HG03103 (cell line): Measurements from ENCODE around the gene TMEM252.

Experiments
- ATAC-seq: cut with Tn5 transposase; IDR thresholded peaks from one replicate; pipeline ENCODE4 v1.9.1; 2021; ENCODE audit warnings: low read depth; ENCODE audit not compliant: unreplicated experiment

TMEM252 gene

GRCh38 chr9:68545033-68545705 is 4.5 kb upstream of the TMEM252 start:
- ATAC-seq = peak; percentile 46

GRCh38 chr9:68541568-68541967 is 885 bp upstream of the TMEM252 start:
- no peak for ATAC-seq

DNA sequence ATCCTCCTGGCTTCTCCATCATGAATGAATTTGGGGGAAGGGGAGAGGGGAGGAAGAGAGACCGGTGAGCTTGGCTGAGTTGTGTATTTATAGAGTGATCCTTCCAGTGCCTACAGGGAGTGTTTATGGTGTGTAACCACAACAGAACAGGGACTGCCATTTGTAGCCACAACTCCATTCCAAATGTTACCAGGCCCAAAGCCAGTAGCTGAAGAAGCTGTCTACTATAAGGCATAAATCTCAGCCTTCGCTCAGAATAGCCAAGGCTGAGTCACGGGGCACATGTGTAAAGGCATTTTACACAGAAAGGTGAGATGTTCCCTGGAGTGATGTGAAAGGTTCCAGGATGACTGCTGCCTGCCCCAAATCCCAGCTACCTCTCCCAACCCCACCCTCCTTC is 2.5 kb downstream of the TMEM252 start:
- ATAC-seq = no peak

- ATAC-seq = no peak
Measured at GRCh38 chr9:68537616-68537880, 3.1 kb downstream of the TMEM252 start.

GRCh38 chr9:68536876-68537615 is 3.6 kb downstream of the TMEM252 start:
- no peak for ATAC-seq

GRCh38 chr9:68533678-68534077 is 7.0 kb downstream of the TMEM252 start:
- ATAC-seq = no peak

DNA sequence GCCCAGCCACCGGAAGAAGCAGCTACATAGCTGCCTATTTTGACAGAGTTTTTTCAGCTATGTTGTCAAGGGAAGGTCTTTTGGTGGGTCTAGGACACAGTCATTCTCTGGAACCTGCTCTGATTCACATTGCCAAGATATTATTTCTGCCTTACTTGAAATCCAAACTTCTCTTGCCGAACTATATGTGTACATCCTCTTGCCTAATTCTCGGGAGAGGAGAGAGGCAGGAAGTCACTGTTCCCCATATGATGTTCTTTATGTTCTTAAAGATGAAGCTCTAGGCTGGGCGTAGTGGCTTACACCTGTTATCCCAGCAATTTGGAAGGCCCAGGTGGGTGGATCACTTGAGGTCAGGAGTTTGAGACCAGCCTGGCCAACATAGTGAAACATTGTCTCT is 8.6 kb downstream of the TMEM252 start:
- ATAC-seq = no peak

DNA sequence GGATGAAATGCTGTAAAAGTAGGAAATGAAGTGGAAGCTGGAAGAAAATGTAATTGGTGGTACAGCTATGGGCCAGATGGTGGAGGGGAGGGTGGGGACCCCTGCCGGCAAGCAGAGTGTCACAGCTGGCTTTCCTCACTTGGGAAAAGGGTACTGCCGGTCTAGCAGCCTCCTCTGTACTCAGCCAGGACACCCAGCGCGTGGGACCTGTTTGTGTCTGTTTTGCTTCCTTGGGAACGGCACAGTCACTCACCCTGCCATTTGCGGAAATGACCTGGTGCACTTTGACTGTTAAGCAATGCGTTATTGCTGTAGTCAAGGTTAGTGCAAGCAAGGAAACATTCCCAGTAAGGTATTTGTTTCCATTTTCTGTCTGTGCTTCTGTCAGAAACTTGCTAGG is 10.1 kb downstream of the TMEM252 start:
- no peak for ATAC-seq

- no peak for ATAC-seq
Measured at GRCh38 chr9:68523367-68523936, 17.2 kb downstream of the TMEM252 start.

- ATAC-seq = no peak
Measured at GRCh38 chr9:68522954-68523353, 17.7 kb downstream of the TMEM252 start.

DNA sequence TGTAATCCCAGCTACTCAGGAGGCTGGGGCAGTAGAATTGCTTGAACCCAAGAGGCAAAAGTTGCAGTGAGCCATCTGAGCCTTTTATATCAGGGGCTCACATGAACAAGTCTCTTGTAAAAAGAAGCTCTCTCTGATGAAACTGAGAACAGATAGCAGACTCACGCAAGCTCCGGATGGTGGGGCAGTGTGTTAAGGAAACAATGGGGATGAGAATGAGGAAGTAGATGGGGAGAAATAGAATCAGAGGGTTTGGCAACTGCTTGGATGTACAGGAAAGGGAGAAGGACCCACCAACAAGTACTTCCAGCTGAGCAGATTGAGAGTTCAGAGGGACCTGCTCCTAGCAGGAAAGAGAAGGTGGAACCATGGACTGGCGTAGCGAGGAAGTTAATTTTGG is 18.6 kb downstream of the TMEM252 start:
- ATAC-seq = no peak

GRCh38 chr9:68515326-68516017 is 25.2 kb downstream of the TMEM252 start:
- ATAC-seq = no peak

DNA sequence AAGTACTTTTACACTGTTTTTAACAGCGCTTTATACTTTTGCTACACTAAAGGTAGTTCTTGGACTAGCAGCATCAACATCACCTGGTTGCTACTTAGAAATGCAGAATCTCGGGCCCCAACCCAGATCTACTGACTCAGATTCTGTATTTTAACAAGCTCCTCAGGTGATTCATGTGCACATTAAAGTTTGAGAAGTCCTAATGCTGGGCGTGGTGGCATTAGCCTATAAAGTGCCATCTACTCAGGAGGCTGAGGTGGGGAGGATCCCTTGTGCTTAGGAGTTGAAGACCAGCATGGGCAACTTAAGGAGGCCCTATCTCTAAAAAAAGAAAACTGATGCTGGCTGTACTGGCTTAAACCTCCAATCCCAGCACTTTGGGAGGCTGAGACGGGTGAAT is 26.7 kb downstream of the TMEM252 start:
- no peak for ATAC-seq

GRCh38 chr9:68513385-68513784 is 27.3 kb downstream of the TMEM252 start:
- ATAC-seq = no peak

GRCh38 chr9:68509689-68510088 is 31.0 kb downstream of the TMEM252 start:
- no peak for ATAC-seq

DNA sequence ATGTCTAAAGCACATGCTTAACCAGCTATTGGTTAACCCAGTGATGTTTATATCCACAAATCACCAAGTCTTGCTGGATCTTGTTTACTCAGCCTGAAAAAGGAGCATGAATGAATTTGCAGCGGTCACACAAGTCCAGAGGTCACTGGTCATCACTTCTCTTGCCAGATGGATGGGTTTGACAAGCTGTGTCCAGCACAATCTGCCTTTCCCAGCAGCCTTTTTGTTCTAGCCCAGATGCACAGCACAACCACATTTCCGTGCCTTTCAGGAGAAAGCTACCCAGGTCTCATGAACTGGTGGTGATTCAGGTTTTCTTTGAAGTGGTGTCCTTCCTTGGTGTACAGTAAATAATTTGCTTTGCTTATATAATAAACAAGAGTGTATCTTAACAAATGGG is 32.1 kb downstream of the TMEM252 start:
- no peak for ATAC-seq

DNA sequence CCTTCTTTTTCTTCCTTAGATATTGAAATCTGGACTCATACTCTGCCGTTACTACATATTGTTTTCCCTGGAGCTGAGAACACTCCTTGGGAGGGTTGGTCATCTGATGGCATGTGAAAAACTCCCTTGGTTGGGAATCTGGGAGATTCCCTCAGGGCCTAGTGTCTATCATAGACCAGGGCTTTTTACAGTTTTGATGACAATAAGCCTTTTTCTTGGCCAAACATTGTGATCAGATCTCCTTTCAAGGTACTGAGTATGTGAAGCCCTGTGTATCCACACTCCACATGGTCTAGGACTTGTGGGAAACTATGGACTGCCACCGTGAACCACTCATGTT is 32.9 kb downstream of the TMEM252 start:
- no peak for ATAC-seq

DNA sequence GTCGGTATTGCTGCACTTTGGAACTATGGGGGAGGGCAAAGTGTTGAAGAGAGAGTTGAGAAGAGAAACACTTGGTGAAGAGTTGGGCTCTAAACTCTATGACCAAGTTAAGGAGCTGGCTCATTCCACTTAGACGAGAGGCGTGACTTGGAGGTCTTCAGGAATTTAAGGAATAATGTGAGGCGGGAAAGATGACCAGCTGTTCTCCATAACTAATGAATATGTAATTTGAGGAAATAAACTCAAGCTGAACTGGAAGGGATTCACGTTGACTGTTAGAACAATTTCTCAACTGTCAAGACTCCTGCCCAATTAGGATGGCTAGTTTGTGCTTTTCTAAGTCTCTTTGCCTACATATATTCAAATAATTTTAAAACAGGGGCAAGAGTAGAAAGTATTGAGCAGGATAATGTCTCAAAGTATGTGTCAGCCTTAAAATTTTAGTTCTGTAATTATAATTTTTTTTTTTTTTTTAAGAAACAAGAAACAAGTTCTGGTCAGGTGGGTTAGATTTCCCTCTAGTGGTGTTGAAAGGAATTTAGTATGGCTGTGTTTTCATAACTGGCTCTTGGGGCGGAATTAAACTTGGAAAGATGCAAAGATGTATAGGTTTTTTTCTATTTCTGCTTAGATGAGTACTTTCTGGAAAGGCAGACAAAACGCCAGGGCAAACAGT is 33.4 kb downstream of the TMEM252 start:
- ATAC-seq = no peak

GRCh38 chr9:68506551-68506950 is 34.1 kb downstream of the TMEM252 start:
- ATAC-seq = no peak

DNA sequence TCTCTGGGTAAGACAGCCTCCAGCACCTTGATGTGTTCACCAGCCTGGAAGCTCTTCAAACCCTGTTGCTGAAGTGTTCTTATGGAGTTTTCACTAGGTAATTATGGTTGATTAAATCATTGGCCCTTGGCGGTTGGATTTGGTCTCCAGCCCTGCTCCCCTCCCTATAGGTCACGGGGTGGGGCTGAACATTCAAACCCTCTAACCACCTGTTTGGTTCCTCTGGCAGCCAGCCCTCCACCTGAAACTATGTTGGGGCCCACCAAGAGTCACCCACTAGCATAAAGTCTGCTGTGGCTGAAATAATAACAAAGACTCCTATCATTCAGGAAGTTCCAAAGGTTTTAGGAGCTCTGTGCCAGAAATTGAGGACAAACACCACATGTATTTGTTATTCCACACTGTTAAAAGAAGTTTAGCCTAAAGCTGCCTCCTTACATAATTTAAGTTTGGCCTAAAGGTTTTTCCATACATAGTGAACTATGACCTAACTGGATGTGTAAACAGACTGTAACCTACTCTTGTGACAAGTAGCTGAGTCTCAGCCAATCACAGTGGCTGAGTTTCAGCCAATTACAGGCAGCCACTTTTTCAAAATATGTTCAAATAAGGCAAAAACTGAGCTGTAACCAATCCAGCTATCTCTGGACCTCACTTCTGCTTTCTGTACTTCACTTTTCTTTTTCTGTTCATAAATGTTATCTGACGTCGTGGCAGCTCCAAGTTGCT is 34.8 kb downstream of the TMEM252 start:
- ATAC-seq = peak; percentile 78

GRCh38 chr9:68502279-68502678 is 38.4 kb downstream of the TMEM252 start:
- no peak for ATAC-seq
